IPS-15b (cell line): ENCODE measurements around the gene ZNF77.
A peak's percentile ranks its signal among the peaks of the same experiment; 100 is the strongest.
"Not testable (repeated sequence)": the region's sequence is repeated elsewhere in the genome, so short reads cannot be mapped to it uniquely, and the experiment has no call there.

Source experiments
- H3K27me3 ChIP-seq: one replicate; pipeline ENCODE4 v1.6.1; 2013; ENCODE audit warnings: low read length; ENCODE audit not compliant: control insufficient read depth, insufficient read depth
- H3K36me3 ChIP-seq: one replicate; pipeline ENCODE4 v1.6.1; 2013; ENCODE audit warnings: low read length; ENCODE audit not compliant: control insufficient read depth, insufficient read depth
- H3K4me1 ChIP-seq: one replicate; pipeline ENCODE4 v1.6.1; 2013; ENCODE audit warnings: mild to moderate bottlenecking, low read length; ENCODE audit not compliant: control insufficient read depth, insufficient read depth
- H3K4me3 ChIP-seq: one replicate; pipeline ENCODE4 v1.5.1; 2013; ENCODE audit warnings: low read depth, low read length
- H3K9ac ChIP-seq: one replicate; pipeline ENCODE4 v1.6.1; 2013; ENCODE audit warnings: low read depth, mild to moderate bottlenecking, low read length
- H3K9me3 ChIP-seq: one replicate; pipeline ENCODE4 v1.6.1; 2013; ENCODE audit warnings: mild to moderate bottlenecking, low read length; ENCODE audit not compliant: control insufficient read depth, insufficient read depth

The ZNF77 gene

GRCh38 chr19:2903326-2903725 lies 41.4 kb downstream of the ZNF77 start:
- H3K4me3 ChIP-seq, H3K9ac ChIP-seq, H3K27me3 ChIP-seq, H3K4me1 ChIP-seq, H3K36me3 ChIP-seq, H3K9me3 ChIP-seq: not testable (repeated sequence)

DNA sequence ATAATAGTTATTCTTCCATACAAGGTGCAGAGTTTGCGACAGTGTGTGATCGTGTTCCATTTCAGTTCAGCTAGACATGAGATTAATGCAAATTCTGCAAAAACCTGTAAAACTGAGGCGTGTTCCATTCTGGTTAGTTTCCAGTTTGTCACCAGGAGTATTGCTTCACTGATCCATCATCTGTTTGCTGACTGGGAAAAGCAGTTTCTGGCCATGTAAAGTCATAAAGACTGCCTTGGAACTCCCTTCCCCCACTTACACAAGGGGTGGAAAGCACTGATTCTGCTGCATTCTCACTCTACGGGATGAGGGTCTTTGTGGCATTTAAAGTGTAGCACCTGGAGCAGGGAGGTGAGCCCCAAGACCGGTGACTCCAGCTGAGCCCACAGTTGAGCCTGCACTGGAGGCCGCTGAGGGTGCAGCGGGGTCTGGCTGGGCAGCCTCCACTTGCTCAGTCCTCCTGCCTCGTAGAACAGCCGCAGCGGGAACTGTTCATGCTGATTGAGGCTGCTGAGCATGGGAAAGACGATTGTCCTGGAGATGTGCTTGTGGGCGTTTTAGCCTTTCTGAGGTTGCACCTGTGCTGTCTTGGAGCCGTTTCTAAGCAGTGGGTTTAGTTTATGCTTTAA lies 42.1 kb downstream of the ZNF77 start:
- no peak overlapping the region for H3K9ac ChIP-seq
- H3K36me3 ChIP-seq, result no peaks in the 10 kb centered on the region
- no peak overlapping the region for H3K4me3 ChIP-seq
- H3K4me1 ChIP-seq, result no peaks in the 10 kb centered on the region
- no peaks in the 10 kb centered on the region for H3K27me3 ChIP-seq
- H3K9me3 ChIP-seq, result no peaks in the 10 kb centered on the region

DNA sequence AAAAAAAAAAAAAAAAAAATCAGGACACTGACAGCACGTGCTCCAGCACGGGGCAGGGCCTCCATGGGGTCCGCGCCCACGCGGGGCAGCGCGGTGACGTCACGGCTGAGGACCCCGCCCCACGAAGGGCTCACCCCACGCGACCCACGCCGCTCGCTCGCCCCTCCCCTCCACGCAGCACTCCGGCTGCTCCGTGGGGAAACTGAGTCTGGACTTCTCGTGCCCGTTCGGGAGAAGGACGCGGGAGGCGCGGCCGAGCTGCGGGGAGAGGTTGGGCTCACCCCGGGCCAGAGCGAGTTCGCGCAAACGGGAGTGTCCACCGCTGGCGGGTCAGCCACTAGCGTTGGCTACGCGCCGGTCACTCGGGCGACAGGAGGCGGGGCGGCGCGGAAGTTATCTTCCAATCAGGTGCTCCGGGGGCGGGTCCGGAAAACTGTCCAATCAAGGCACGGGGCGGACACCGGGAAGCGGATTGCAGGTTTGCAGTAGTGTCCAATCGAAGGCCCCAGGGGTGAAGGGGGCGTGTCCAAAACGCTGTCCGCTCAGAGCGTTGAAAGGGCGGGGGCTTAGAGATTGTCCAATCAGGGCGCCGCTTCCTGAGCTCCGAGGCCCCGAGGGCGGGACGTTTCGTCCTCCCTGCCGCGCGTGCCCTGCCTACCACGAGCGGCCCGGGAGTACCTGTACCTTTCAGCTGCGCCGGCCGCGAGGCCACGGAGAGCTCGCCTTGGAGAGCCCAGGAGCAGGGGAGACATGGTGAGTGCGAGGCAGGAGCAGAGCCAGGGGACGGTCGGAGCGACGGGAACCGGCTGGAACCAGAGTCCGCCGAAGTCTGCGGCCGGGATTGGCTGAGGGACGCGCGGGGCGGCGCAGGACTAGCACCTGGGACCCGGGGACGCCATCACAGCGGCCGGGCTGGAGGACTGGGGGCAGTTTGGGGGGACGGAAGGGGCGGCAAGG lies 44.2 kb downstream of the ZNF77 start, which contains the start of gene ZNF57:
ZNF57 (plus strand) TSS at position 633 of the 957 bp plus-strand sequence; CDS start at position 751, 118 bp downstream.
- no peaks in the 10 kb centered on the region for H3K4me1 ChIP-seq
- H3K9ac ChIP-seq, result peak within 1 kb of the TSS; percentile 60
- H3K27me3 ChIP-seq, result no peaks in the 10 kb centered on the region
- peak within 1 kb of the TSS; percentile 88 for H3K4me3 ChIP-seq
- H3K36me3 ChIP-seq, result no peaks in the 10 kb centered on the region
- H3K9me3 ChIP-seq, result peaks cover 3% of the 10 kb centered on the region

GRCh38 chr19:2896694-2897093 lies 48.1 kb downstream of the ZNF77 start:
- H3K4me1 ChIP-seq, result no peaks in the 10 kb centered on the region
- H3K9ac ChIP-seq, result no peak overlapping the region
- H3K36me3 ChIP-seq, result no peaks in the 10 kb centered on the region
- H3K4me3 ChIP-seq, result no peak overlapping the region
- H3K9me3 ChIP-seq, result peaks cover 3% of the 10 kb centered on the region
- H3K27me3 ChIP-seq, result no peaks in the 10 kb centered on the region

GRCh38 chr19:2890531-2890930 lies 54.2 kb downstream of the ZNF77 start:
- H3K4me1 ChIP-seq, H3K27me3 ChIP-seq, H3K4me3 ChIP-seq, H3K36me3 ChIP-seq, H3K9ac ChIP-seq, H3K9me3 ChIP-seq: not testable (repeated sequence)

GRCh38 chr19:2888731-2889224 lies 56.0 kb downstream of the ZNF77 start:
- Histone ChIP-seq H3K9me3 (no peaks in the 10 kb centered on the region), H3K9ac (no peak overlapping the region), H3K27me3 (no peaks in the 10 kb centered on the region), H3K4me3 (no peak overlapping the region), H3K36me3 (no peaks in the 10 kb centered on the region), H3K4me1 (no peaks in the 10 kb centered on the region)

GRCh38 chr19:2887391-2887914 lies 57.3 kb downstream of the ZNF77 start:
- H3K9me3 ChIP-seq, result no peaks in the 10 kb centered on the region
- H3K9ac ChIP-seq, result no peak overlapping the region
- H3K4me1 ChIP-seq, result no peaks in the 10 kb centered on the region
- H3K36me3 ChIP-seq, result no peaks in the 10 kb centered on the region
- no peak overlapping the region for H3K4me3 ChIP-seq
- no peaks in the 10 kb centered on the region for H3K27me3 ChIP-seq

- Histone ChIP-seq H3K27me3 (no peaks in the 10 kb centered on the region), H3K4me3 (no peak overlapping the region), H3K4me1 (no peaks in the 10 kb centered on the region), H3K9ac (no peak overlapping the region), H3K36me3 (no peaks in the 10 kb centered on the region), H3K9me3 (no peaks in the 10 kb centered on the region)
Measured at GRCh38 chr19:2885736-2886135, 59.0 kb downstream of the ZNF77 start.

DNA sequence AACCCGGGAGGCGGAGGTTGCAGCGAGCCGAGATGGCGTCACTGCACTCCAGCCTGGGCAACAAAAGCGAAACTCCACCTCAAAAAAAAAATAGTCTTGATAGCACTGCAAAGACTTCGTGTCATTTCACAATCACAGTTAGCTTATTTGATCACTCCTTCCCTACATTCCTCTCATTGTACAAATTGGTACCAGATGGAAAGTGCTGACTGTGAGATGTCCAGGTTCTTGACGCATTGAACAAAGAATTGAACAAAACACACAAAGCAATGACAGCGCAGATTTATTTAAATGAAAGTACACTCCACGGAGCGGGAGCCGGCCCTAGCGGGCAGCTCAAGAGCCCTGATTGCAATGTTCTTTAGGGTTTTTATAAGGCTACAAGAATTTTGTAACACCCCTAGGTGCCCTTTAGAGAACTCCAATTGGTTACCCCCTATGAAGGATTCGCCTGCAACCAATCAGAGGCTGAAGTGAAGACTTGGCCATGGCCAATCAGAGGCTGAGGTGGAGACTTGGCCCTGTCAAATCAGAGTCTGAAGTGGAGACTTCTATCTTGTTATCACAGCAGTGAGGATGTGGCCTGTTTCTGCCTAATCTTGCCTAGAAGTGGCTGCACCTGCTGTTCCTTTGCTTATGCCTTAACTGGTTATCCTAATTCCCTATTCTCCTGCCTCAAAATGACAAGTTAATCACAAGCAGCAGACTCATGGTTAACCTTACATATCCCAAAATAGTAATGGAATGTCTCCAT lies 60.9 kb downstream of the ZNF77 start:
- no peak overlapping the region for H3K4me3 ChIP-seq
- H3K9me3 ChIP-seq, result peaks cover 3% of the 10 kb centered on the region
- H3K9ac ChIP-seq, result no peak overlapping the region
- no peaks in the 10 kb centered on the region for H3K4me1 ChIP-seq
- no peaks in the 10 kb centered on the region for H3K27me3 ChIP-seq
- H3K36me3 ChIP-seq, result no peaks in the 10 kb centered on the region
